DMS153 (cell line): ENCODE results near the gene EP300.

Source experiments
- DNase-seq: peaks from one replicate; lab custom pipeline; 2025; lab: John Stamatoyannopoulos, UW

EP300 gene

GRCh38 chr22:41206719-41207118 lies 114.3 kb downstream of the EP300 start:
- DNase-seq, result no peak

DNA sequence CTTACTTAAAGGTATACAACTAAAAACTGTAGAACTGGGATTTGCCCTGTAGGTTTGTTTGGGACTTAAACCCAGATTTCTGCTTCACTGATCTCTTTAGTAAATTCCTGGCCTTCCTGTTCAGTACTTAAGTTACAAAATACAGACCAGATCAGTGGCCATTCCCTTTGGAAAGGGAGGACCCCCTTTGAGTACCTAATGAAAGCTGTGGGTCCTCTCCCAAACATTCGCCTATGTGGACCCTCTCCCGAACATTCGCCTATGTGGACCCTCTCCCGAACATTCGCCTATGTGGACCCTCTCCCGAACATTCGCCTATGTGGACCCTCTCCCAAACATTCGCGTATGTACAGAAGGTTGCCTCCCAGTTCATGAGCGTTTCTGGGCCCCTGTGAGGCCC lies 123.0 kb downstream of the EP300 start:
- no peak for DNase-seq

- no peak for DNase-seq
These were observed 123.5 kb downstream of the EP300 start for GRCh38 chr22:41215926-41216325.

- DNase-seq, result peak; percentile 39
These were observed 124.6 kb downstream of the EP300 start for GRCh38 chr22:41216984-41217383.

DNA sequence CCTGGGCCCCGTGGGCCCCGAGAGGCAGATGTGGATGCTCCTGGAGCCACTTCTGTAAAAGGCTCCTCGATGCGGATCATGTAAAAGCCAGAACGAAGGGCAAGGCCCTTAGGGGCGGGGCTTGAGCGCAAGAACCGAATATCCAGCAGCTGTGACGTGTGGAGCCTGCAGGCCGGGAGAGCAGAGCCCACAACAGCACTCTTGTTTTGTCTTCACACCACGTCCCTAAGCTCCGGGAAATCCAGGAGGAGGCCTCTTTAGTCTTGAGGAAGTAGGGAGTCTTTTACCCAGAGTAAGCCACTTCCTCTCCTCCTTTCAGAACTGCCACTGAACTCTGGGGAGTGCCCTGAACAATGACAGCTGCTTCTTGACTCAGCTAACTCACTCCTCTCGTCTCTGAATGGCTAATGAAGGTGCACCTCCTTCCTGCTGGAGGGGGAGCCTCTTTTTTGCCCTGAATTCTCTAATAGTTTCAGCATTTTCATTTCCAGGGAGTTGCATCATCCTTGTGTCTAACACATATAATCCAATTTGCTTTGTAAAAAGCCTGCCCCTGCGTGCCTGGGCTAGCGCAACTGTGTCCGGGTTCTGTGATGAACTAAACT lies 125.3 kb downstream of the EP300 start:
- peak; percentile 21 for DNase-seq

DNA sequence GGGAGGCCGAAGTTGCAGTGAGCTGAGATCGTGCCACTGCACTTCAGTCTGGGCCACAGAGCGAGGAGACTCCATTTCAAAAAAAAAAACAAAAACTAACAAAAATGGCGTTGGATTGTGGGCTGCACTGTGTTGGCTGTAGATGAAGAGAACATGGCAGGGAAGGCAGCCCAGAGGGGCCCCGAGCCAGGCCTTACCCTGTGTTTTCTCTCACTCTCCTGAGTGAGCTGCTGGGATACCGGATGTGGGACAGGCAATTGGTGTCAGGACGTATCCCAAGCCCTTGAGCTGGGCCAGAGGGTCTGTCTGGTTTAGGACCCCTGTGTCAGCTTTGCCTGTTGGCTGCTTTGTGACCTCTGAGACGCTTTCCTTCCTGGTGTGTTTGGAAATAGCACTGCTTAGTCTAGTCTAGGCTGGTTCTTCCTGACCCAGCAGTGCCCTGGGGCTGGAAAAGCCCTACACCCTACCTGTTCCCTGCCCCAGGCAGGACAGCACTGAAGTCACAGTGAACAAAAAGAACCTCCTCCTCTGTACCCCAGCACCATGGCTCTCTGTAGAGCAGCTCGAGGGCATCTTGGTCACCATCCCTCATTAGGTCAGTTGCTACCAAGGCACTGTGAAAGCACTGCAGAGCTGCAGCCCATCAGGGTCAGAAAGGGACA lies 130.6 kb downstream of the EP300 start:
- no peak for DNase-seq

GRCh38 chr22:41223535-41223934 lies 131.1 kb downstream of the EP300 start:
- DNase-seq, result no peak

GRCh38 chr22:41226723-41227655 lies 134.6 kb downstream of the EP300 start:
- no peak for DNase-seq

DNA sequence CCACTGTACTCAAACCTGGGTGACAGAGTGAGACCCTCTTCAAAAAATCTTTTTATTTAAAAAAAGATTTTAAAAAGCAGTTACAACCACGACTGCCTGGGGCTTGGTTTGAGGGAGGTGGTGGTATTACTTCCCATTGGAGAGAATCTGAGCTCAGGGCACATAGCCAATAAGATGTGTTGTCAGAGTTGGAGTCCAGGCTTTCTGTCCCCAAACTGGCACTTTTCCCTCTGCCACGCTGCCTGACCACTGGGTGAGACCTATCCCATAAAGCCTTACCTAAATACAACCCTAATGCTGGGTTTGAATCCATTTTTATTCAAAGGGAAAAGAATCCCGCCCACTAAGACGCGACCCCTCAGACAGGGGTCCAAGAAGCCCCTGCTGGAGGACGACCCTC lies 136.8 kb downstream of the EP300 start:
- DNase-seq, result no peak
